Pulmonary artery endothelial cell (primary cell): ENCODE data around the gene EPM2A. TPM values are rescaled to one million over a fixed set of nuclear protein-coding genes. Genes with fewer than 3 reads are reported as not detected.

Experiments used
- DNase-seq: peaks from one replicate; pipeline ENCODE4 v3.0.0-alpha.2; 2011; ENCODE audit warnings: low read depth, low spot score
- total RNA-seq: library from RNA; depleted of rRNA; stranded (reverse); fragments of >200 nt; gene quantifications from 2 replicates; pipeline ENCODE4 v1.2.3, GENCODE V29; 2014

EPM2A gene
- total RNA-seq, 1 donor from 2014 or later, result 9.0 TPM

DNA sequence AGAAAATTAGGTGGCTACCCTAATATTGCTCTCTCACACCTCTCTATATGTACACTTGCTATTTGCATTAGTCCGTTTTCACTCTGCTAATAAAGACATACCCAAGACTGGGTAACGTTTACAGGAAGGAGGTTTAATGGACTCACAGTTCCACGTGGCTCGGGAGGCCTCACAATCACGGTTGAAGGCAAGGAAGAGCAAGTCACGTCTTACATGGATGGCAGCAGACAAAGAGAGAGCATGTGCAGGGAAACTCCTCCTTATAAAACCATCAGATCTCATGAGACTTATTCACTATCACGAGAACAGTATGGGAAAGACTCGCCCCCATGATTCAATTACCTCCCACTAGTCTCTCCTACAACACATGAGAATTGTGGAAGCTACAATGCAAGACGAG lies 53.4 kb downstream of the EPM2A start:
- no peak for DNase-seq

DNA sequence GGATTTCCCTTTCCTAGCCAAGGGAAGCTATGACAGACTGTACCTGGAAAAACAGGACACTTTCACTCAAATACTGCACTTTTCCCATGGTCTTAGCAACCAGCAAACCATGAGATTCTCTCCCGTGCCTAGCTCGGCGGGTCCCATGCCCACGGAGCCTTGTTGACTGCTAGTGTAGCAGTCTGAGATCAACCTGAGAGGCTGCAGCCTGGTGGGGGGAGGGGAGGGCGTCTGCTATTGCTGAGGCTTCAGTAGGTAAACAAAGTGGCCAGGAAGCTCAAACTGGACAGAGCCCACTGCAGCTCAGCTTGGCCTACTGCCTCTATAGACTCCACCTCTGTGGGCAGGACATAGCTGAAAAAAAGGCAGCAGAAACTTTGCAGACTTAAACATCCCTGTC lies 61.8 kb downstream of the EPM2A start:
- no peak for DNase-seq

DNA sequence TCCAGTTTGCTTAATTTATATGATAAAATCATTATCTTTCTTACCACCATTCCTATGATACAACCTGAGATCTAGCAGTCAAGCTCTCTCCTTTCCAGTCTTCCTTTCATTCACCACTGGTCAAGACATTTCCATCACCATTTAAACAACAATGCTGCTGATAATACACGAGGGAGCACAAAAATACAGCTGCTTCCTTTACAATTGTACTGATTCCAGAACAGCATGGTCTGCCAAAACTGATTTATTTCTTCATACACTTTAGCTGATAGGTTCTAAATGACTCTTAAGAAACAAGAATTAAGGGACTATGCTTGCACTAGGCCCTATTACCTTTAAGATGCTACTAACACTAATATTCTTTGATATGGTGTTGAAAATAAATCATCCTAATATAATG lies 65.0 kb downstream of the EPM2A start:
- DNase-seq, result peak; percentile 81

DNA sequence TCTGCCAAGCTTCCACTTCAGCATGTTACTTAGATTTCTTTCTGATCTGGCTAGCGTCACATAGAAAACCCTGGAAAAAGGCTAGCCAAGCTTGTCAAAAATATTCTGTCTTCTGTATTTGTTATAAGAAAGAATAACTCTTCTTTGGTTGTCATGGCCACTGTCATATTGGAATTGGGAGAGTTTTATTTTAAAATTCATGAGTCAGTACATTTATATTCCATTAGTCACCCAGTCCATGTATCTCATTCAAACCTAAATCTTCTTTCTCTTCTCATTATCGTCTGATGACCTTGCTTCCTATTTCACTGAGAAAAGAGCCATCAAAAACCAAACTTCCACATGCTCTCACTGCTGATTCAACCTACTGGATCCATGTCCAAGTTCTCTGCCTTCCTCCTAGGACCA lies 65.7 kb downstream of the EPM2A start:
- peak; percentile 59 for DNase-seq

DNA sequence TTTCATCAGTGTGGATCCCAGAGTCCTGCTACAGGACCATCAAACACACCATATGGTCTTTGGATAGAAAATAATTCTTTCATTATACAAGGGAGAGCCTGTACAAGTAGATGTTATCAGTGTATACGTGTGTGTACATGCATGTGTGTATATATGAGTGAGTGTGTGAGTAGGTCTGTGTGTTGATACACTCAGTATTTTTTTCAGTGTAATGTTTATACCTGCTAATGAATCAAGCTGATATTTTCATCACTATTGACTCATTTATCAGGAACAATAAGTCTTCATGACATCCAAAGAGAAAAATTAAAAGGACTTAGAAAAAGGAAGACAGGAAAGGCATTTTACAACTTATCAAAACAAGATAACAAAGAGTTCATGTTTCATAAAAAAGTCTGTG lies 66.5 kb downstream of the EPM2A start:
- DNase-seq, result no peak

DNA sequence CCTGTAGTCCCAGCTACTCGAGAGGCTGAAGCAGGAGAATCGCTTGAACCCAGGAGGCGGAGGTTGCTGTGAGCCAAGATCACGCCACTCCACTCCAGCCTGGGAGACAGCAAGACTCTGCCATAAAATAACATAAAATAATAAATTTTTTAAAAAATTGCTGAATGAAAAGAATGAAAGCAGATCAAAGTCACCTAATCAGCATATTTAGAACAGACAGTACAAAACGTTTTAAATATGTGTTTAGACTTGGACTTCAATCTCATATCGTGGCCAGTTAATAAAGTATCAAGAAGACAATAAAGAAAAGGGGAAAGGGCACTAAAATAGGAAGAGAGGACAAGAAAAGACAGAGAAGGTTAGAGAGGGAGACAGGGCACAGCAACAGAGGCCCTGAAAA lies 74.6 kb downstream of the EPM2A start:
- DNase-seq, result no peak

DNA sequence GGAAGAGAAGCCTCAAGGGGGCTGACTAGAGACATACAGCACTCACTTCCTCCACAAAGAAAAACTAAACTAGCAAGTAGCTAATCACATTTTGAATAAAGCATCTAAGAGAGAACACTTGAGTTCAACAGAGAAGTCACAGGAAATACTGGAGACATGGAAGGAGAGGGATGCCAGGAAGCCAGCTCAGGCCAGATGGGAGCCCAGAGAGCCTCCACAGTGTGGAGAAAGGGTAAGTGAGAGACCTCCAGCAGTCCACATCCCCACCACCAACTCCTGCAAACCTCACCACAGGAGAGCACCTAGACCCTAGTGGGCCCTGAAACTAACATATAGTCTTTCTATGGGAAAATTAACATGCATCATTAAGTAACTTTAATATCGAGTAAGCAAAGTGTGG lies 79.2 kb downstream of the EPM2A start:
- no peak for DNase-seq

DNA sequence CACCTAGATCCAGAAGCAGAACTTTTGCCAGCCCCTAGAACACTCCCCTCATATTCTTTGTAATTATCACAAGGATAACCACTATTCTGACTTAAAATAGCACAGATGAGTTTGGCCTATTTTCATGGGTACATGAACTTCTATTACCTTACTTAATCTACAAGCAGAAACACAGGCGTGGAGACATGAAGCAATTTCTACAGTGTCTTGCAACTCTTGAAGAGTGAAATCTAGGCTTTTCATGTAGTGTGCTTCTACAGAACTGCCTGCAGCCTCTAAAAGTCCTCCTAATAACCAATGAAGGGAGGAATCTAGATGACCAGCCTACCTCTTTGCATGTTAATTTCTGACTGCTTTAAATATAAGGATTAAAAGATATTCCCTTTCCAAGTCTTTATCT lies 82.7 kb downstream of the EPM2A start:
- DNase-seq, result no peak

DNA sequence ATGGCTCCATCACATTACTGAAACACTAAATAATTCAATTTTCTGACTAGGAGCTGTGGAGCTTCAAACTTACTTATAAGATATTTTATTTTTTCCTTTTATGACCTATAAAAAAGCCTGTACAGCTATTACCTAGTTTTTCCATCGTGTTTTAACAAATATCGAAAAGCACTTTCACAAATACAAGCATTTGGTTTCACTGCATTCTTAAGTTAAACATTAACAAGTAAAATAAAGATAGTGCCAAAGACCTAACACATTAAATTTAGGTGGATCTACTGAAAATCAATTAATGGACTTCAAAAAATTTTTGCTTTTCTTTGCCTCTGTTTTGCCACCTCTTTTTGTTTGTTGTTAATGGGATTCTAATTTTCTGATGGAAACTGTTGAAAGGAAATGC lies 83.3 kb downstream of the EPM2A start:
- no peak for DNase-seq

DNA sequence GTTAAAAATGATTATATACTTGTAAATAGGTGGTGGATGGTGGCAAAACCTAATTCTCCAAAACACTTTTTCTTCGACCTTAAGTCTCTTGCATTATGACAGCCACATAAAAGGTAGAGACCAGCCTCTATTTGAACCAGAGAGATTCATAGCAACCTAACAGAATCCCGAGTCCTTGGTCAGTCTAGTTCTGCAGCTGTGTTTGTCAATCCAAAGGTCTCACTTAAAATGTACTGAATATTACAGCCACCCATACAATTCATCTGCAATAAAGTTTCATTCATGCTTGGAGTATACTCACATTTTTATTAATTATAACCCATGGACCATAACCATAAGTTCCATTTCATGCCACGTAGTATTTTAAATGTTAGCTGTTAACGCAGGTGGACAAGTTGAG lies 87.2 kb downstream of the EPM2A start:
- DNase-seq, result no peak

DNA sequence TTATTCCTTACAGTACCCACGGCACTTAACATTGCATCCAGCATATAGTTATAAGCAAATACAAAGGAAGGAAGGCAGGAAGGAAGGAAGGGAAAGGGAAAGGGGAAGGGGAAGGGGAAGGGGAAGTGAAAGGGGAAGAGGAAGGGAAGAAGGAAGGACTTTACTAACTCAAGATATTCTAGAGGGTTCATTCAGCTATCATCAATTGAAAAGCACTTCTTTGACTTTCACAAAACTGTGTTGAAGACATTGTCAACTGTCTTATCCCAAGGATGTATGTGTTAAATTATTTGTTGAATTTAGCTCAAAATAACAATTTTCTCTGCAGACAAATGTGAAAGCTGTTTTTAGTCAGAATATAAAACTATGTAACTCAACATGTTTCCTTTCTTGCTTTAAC lies 87.7 kb downstream of the EPM2A start:
- no peak for DNase-seq

DNA sequence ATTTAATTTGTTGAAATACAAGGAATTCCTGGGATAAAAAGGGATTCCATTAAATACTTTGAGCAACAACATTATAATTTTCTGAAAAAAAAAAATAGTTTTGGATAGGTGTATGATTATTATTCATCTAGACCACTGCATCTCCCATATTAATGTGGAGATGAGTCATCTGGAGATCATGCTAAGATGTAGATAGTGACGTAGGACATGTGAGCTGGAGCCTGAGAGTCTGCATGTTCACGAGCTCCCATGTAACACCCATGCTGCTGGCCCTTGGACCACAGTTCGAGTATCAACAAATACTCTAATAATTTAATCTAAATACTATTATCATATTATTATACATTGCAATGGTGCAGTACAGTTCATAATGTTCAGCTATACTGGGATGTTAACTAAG lies 91.6 kb downstream of the EPM2A start:
- no peak for DNase-seq

DNA sequence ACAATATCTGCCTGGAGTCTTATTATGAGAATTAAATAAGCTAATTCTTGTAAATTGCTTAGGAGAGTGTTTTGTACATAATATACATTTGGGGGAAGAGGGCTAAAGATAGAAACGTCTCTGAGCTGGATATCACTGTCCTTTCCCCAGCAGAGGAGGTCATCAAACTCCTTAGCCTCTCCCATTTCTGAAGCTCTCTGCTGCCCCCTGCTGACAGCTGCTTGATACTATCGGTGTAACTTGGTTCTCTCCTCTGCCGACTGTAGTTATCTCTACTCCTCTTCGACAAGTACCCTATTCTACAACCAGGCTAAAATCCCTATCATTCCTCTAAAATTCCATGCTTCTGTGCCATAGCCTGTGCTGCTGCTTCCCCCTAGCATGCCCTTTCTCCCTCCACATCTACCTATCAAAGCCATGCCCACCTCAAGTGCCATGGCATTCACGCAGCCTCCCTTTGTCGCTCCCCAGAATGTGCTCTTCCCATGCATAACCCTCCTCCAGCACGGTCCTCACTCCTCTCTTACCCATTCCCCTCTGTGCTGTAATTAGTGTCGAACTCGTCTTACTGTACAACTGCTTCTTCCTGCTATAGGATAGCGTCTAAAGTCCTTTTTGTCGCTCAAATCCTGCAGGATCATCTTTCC lies 101.2 kb downstream of the EPM2A start:
- peak; percentile 32 for DNase-seq

DNA sequence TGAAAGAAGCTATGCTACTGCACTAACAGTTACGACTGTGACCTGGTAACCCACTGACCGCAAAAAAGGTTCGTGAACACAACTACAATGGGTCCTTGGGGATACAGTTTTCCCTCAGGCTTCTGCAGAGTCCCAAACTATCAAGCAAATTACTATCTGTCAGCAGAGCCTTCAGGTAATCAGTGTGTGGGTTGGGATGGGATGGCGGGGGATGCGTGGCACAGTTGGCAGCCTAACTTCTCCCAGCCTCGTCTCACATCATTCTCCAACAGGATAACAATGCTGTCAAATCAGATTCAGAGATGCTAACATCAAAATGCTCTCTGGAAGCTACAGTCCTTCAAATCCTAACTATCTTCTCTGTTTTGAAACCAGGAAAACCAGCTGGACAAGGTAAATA lies 102.3 kb downstream of the EPM2A start:
- no peak for DNase-seq

DNA sequence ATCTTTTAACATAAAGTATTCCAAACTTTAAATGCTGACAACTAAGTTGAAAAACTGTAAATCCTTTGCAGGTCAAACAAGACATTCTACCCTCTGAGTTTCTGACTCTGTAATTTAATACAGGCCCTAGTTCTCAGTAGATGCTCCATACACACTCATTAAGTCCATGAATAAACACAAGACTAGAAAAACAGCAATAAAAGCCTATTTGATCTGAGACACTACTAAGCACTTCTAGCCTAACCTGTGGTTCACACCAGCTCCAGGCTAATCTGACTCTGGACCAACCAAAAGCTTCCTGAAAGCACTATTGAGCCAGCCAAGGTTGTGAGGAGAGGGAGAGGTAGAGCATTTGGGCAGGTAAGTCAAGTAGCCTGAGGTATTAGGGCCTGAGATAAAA lies 103.9 kb downstream of the EPM2A start:
- no peak for DNase-seq

DNA sequence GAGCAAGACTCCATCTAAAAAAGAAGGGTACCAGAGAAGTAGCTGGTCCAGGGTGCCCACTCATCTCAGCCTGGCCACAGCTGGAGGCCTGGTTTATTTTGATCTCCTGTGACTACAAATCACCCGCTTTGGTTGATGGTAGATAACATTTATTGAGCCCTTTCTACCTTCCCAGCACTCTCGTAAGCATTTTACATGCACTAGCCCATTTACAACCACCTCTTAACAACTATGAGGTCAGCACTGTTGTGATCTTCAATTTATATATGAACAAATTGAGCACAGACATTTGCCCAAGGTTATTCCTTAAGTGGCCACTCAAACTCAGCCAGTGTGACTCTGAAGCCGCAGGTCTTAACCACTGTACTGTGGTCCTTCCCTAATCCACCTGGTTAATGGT lies 104.7 kb downstream of the EPM2A start:
- DNase-seq, result no peak

DNA sequence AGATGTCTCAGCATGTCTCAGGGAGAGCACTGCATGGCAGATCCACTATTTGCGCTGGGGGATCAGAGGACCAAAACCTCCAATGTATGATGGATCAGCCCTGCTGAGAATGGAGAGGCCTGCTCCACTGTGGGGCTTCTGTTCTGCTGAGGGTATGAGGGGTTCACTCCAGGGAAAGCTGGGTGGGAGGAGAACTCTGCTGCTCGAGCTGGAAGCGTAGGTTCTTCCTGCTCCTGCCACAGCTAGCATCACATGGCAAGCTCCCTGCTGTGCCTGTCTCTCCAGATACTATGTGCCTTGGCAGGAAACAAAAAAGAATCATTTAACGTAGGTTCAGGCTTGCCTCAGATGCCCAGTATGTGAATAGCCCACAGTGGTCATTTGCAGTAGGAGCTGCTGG lies 105.8 kb downstream of the EPM2A start:
- no peak for DNase-seq

DNA sequence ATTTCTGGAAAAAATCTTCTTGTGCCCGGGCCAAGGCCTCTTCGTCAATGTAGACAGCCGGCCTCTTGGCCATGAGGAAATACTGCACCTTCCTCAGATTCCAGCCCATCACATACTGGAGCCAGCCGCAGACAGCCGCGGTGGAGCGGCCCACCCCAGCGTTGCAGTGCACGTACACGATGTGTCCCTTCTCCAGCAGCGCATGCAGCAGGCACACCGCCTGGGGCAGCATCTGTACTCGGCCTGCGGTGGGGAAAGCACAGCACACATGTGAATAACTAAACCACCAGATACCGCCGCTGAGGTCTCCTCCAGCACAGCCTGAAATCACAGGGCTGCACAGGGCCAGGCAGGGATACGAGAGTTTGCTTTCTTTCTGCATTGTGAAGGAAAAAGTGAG lies 107.9 kb downstream of the EPM2A start:
- no peak for DNase-seq

DNA sequence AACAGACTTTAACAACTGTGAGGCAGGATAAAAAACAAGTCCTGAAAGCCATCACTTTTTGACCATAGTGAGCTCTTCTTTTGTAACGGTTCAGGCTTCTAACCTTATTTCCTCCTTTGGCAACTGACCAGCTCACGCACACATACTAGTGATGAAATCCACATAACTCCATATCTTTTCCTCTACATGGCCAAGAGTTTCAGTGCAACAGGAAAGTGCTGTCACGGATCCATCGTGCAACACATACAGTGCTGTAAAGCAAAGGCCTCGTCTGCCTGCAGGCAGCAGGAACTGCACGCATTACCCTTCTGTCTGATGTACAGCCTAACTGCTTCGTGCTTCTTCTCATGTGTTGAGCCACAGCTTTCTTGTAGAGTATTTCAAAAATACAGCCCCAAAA lies 108.5 kb downstream of the EPM2A start:
- no peak for DNase-seq

DNA sequence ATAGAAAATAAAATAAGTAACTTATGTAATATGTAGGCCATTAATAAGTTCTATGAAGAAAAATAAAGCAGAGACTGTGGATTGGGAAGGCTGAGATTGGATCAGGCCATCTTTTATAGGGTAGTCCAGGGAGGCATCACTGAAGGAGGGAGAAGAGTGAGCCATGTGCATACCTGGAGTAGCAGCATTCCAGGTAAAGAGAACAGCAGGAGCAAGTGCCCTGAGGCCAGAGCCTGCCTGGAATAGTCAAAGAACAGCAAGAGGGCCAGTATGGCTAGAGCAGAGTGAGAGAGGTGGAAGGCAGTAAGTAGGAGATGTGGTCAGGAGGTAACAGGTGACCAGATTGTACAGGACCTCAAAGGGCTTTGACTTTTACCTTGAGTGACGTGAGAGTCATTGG lies 112.1 kb downstream of the EPM2A start:
- no peak for DNase-seq

DNA sequence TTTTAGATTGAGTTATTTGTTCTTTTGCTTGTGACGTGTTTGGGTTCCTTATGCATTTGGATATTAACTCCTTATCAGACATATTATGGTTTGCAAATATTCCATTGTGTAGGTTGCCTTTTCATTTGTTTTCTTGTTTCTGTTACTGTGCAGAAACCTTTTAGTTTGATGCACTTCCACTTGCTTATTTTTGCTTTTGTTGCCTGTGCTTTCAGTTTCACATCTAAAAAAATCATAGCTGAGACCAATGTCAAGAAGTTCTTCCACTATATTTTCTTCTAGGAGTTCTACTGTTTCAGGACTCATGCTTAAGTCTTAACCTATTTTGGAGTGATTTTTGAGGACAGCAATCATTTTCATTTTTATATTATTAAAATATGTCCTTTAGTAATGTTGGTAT lies 113.5 kb downstream of the EPM2A start:
- no peak for DNase-seq

DNA sequence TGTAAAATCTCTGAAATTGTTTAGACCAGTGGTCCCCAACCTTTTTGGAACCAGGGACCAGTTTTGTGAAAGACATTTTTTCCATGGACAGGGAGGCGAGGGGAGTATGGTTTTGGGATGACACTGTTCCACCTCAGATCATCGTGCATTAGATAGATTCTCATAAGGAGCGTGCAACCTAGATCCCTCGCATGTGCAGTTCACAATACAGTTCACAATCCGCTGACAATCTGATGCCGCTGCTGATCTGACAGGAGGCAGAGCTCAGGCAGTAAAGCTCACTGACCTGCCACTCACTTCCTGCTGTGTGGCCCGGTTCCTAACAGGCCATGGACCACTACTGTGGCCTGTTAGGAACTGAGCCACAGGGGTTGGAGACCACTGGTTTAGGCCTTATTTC lies 115.2 kb downstream of the EPM2A start:
- DNase-seq, result no peak

DNA sequence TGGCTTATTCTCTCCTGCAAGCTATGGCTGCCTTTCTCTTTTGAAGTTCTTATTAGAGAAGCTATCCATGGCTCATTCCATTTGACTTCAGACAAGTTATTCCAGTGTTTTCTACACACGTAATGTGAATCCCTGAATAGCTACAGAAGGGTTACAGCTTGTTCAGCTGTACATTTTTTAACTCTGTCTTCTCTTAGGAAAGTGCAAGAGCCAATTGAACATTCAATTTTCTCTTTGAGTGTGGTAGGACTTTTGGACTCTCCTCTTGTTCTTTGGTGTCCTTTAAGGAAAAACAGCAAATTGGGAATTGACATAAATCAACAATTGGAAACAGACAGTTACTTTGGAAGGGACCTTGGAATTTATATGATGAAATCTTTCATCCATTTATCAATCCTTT lies 125.8 kb downstream of the EPM2A start:
- no peak for DNase-seq

DNA sequence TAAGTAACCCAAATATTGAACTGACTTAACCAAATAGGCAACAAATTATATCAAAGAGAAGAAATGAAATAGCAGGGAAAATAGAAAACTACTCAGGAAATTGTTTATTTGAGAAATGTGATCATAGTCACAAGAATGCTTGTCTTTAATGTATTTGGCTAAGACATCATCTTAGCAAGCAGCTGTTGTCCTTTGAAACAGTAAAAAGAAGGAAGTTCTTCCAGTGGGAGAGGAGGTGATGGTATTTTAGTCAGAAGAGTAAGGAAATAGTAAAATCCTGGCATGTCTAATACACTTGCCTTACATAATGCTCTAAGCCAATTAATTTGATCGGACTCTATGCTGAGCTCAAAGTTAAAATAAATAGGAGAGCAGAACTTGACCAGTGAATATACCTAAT lies 126.5 kb downstream of the EPM2A start:
- no peak for DNase-seq
